Skeletal muscle cell (primary cell): ENCODE data around the gene GRK3.

Experiments
- DNase-seq: peaks from one replicate; pipeline ENCODE4 v3.0.0-alpha.2; 2010; ENCODE audit warnings: low read depth
- H3K4me3 ChIP-seq: 2 replicates; pipeline ENCODE4 v1.5.1; 2011; ENCODE audit warnings: low read depth, mild to moderate bottlenecking, control low read depth, low read length, moderate library complexity

Gene GRK3

DNA sequence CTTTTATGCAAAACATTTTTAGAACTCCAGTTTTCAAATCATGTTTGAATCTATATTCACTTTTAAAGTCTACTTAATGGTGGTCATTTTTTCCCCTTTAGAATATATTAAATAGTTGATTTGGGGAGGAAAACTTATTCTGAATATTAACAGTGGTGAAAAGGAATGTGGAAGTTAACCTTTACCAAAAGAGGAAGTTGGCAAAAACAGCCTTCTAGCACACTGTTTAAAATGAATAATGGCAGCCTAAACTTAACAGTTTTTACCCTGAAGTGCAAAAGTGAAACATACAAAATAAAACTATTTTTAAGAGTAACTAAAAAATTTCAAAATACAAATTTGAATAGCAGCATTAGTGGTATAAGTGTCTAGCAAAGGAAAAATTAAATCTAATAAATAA is 86.4 kb downstream of the GRK3 start:
- no peak for DNase-seq
- no peak overlapping the region for H3K4me3 ChIP-seq

DNA sequence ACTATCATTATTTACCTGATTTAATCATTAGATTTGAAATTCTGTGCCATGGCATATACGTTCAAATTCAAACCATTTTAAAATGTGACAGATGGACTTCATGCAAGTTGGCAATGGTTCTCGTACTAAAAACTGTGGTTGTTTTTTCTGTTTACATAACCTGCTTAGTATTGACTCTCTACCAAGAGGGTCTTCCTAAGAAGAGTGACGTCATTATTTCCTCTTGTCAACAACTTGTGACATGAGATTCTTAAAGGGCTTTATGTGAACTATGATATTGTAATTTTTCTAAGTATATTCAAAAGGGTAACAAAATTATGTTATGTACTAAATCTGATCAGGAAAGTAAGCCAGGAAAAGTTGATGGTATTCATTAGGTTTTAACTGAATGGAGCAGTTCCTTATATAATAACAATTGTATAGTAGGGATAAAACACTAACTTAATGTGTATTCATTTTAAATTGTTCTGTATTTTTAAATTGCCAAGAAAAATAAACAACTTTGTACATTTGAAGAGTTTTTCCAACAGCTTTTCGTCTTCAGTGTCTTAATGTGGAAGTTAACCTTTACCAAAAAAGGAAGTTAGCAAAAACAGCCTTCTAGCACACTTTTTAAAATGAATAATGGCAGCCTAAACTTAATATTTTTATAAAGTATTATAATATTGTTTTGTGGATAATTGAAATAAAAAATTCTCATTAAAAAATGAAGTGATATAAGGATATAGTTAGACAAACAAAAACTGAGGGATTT is 87.0 kb downstream of the GRK3 start:
- no peak for DNase-seq
- H3K4me3 ChIP-seq: no peak overlapping the region

DNA sequence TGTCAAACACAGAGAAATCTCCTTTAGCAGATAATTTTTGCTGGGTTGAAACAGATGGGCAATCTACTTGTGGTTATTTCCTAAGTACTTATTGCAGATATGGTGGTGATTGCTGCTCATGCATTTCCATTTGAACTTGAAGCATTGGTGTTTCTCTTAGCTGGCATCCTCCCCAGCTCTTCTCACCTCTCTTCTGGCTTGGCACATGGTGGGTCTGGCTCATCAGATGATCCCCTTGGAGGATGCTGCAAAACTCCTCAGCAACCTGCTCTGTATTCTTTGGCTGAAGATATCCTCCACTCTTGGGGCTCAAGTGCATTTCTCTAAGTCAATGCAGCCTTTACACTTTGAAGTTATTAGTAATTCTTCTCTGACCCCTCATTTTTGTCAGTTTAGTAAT is 90.2 kb downstream of the GRK3 start:
- DNase-seq: no peak
- H3K4me3 ChIP-seq: no peak overlapping the region

DNA sequence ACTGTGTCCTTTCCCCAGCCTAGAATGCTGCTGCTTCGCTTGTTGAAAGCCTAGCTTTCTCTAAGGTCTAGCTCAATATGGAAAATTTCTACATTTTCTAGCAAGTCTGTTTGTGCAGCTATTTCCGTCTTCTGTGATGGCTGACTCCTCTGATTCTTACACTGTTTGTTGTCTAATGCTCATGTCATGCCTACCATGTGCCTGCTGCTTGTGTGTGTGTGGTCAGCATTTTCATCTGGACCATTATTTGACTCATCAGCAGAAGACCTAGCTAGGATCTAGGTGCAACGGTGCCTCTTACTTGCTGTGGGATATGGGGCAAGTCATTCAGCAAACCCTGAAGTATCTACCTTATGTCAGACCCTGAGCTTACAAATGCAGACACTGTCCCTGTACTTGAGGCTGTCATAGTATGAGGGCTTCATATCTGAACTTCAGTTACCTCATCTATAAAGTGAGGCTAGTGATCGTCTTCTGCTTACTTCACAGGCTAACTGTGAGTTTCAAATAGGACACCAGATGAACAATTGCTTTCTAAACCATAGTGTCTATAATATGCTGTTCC is 91.0 kb downstream of the GRK3 start:
- no peak overlapping the region for H3K4me3 ChIP-seq
- DNase-seq: no peak

DNA sequence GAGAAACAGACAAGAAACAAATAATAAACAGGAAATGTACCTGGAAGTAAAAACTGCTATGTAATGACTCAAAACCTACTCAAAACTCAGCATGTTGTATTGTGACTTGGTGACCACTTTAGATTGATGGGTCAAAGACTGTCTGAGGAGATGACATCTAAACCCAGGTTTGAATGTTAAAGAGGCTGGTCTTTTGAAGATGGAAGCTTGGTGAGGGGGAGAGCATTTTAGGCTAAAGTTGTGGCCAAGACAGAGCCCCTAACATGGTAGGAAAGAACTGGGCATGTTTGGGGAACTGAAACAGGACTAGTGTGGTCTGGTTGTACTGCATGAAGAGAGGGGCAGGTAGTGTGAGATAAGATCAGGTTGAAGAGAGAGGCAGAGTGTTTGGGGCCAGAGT is 92.2 kb downstream of the GRK3 start:
- H3K4me3 ChIP-seq: no peak overlapping the region
- no peak for DNase-seq

DNA sequence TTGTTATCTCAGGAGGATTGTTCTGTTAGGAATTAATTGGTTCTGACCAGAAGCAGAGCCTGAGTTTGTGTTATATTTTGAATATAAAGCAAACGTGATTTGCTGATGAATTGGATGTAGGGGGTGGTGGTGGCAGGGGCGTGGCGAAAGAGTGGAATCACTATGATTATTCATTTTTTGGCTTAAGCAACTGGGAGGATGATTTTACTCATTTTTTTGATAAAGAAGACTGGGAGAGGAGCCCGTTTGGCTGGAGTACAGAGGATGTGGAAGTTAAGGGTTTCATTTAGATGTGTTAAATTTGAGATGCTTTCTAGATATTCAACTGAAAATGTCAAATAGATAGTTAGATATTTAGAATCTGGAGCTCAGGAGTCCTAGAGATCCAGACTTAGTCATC is 94.2 kb downstream of the GRK3 start:
- H3K4me3 ChIP-seq: no peak overlapping the region
- DNase-seq: no peak

DNA sequence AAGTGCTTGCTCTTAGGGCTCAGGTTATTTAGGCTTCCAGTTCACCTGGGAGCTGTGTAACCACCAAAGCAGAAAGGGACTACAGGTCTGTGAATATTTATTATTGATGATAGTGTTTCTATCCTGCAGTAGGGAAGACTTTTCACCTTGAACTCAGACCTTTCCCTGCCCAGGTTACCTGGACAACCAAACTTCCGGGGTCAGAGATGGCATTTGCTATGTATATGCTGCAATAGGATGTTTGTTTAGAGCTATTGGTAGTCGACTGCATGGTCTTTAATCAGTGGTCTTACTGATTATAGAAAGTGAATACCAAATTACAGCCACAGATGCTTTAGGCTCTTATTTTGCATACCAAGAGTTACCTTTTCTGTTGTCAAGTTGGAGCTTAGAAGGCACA is 94.9 kb downstream of the GRK3 start:
- DNase-seq: no peak
- H3K4me3 ChIP-seq: no peak overlapping the region

DNA sequence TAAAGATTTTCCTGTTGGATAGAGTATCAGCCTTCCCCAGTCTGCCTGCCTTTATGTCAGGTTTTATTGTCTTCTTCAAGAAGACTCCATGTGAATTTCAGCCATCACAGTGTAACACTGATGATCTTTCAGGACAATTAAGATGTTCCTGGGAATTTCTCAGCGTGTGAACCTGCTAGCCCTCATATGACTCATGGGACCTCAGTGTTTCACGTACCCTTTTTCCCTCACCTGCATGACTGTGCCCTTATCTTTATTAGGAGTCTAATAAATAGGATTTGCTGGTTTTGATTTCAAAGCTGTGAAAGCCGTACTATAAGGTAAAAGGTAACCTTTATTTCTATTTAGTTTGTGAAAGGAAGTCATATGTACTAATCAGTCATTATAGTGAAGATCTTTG is 95.9 kb downstream of the GRK3 start:
- H3K4me3 ChIP-seq: no peak overlapping the region
- DNase-seq: no peak

DNA sequence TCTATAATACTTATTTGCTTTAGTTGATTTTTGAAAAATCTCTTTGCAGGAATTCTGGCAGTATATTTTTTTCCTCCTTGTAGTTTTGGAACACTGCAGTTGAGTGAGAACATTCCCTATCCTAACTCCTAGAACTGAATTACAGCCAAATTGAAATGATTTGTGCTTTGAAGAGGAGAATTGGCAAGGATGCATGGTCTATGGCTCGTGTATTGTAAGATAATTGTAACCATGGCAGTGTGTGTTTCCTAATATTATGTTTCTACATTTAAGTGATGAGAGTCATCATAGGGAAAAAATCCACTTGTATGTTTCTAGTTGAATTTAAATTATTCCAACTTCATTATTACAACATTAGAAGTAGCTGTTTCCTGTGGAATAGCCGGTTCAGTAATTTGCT is 96.6 kb downstream of the GRK3 start:
- H3K4me3 ChIP-seq: no peak overlapping the region
- DNase-seq: no peak

DNA sequence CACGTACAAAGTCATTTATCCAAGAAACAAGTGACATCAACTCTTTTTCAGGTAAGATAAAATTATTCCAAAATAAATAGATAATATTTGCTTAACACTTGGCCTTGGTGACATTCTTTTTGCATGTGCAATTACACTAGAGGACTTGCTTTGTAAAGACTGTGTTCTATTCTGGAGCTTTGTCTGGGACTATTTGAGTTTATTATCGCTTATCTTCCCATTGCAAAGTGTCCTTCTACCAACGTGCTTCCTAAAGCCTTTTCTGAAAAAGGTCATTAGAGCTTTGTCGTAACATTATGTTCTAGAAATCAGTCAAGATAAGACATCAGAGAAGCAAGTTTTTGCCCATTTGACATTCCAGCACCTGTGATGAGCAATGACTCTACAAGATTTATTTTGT is 99.2 kb downstream of the GRK3 start:
- H3K4me3 ChIP-seq: no peak overlapping the region
- DNase-seq: no peak

DNA sequence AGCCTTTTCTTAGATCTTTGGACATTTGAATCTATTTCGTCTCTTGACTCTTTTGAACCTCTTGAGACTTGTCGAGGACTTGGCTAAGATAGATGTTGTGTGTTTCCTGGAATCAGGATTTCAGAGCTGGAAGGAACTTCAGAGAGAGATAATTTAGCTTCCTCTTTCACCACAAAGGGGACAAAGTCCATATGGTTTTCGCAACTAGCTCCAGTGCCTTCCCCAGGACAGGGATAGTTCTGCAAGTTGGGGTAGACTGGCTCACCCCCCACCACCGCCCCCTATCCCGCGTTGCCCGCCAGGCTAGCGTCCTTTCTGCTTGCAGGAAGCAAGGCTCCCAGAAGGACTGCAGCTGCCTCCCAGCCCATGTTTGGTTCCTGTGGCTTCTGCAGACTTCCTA is 101.8 kb downstream of the GRK3 start:
- DNase-seq: peak; percentile 18
- no peak overlapping the region for H3K4me3 ChIP-seq

DNA sequence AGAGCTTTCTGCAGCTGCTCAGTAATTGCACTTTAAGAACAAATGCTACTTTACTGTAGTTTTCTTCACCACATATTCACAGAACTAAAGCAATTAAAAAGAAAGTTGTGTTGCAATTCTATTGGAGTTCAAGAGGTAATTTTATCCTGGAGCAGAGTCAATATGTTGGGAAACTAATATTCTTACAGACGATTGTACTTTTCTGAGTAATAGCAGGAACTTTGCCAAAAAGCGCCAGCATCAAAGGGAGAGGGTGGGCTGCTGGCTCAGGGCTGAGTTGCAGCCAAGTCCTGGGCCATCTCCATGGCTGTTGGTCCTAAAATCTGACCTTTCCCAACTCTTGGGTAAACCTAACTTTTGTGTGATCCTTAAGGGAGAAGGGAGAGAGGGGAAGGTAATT is 104.0 kb downstream of the GRK3 start:
- peak; percentile 49 for DNase-seq
- H3K4me3 ChIP-seq: no peak overlapping the region

DNA sequence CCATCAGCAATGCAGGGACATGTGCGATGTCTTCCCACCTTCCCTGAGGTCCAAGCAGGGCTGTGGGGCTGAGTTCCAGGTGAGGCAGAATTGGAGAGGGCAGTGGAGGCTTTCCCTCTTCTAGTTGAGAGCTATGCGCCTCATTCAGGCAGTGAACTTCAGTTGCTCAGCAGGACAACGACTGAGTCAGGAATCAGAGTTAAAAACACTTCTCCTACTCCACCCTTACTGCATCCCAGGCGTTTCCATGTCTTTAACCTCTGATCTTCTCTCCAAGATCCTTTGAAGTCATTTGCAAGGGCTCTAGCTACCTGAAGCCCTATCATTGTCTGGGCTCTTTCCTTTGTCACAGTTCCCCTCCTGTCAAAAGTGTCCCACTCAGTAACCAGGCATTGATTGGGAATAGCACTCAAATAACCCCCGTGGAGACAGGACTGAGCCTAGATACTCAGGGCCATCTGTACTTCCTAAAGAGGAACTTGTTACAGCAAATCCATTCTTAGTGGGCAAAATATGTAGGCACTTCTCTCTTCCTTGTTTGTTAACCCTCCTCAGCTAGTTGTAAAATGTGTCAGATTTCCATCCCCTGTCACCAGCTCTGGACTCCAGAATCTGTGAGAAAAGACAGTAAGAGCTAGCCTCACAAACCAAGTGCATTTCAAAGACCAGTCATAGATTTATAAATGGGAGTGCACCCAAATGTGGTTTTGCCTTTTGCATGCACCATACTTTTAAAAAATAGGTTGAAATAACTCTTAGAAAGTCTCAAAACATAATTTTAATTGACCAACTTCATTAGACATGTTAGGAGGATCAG is 105.0 kb downstream of the GRK3 start:
- no peak overlapping the region for H3K4me3 ChIP-seq
- no peak for DNase-seq

DNA sequence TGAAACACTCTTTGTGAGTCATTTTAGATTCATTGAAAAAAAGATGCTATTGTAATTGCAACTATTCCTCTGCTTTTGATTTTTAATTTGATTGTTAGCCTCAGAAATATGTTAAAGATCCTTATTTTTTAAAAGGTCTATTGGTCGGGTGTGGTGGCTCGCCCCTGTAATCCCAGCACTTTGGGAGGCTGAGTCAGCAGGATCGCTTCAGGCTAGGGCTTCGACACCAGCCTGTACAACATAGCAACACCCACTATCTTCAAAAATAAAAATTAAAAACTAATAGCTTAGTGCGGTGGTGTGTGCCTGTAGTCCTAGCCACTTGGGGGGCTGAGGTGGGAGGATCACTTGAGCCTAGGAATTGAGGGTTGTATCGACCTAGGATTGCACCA is 105.6 kb downstream of the GRK3 start:
- H3K4me3 ChIP-seq: no peak overlapping the region
- DNase-seq: no peak

DNA sequence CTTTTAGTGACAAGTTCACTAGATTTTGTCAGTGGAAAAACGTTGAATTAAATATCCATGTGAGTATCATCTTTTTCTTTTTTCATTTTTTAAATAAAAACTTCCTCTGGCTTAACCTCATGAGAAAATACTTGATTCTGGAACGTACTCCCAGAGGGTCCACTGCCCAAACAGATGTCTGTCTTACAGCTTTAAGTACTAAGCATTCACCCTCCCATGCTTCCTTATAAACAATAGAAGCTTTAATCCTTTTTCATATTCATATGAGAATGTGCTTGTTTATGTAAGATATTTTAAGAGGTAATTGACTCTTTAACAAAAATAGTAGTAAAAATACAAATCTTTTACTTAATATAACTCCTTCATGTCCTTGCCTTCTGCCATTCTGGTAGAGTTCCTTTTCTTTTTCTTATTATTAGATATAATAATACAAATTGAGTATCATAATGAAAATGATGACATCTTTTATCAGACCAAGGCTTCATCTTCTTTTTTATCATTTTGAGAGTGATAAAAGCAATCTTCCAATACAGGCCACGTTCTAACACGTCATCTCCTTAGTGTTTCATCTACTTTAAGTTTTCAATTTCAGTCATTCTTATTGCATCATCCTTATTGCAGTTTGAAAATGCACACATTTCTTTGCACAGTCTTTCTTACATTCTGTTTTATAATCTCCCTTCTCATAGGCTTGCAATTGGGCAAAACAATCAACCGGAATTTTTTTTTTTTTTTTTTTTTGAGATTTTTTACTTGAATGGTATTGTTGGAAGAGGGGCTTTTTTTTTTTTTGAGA is 108.0 kb downstream of the GRK3 start:
- DNase-seq: no peak

DNA sequence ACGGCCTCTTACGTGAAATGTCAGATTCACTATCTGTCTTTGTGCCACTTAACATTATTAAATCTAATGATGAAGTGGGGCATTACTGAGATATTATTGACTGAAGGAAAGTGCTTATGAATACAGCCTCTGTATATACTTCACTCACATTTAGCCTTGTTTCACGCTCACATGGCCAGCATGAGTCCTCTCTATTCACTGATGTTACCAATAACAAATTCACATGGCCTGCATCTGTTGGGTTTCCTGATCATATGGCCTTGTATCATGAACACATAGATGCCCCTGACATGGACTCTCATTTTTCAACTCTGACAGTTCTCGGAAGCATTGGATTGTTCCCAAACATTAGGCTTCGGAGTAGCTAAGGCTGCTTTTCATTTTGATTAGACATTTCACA is 109.2 kb downstream of the GRK3 start:
- H3K4me3 ChIP-seq: no peak overlapping the region
- DNase-seq: no peak

More for the DNA sequence above, 108.0 kb downstream of the GRK3 start:
- no peak overlapping the region for H3K4me3 ChIP-seq

DNA sequence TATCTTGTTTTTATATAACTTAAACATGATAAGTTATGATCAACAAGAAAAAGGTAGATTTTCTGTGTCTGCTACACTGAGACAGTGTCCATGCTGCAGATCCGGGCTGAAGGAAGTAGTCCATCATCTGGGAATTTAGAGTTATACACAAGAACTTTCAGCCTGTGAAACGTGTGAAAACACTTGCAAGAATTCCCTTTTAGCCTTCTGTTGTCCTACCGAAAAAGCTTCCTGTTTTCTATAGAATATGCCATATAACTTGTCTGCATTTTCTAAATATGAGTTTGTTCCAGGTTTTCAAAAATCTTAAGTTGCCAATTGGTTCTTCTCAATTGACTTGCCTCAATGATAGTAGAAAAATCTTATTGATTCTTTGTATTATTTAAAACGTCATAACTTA is 113.2 kb downstream of the GRK3 start:
- H3K4me3 ChIP-seq: no peak overlapping the region
- DNase-seq: no peak

DNA sequence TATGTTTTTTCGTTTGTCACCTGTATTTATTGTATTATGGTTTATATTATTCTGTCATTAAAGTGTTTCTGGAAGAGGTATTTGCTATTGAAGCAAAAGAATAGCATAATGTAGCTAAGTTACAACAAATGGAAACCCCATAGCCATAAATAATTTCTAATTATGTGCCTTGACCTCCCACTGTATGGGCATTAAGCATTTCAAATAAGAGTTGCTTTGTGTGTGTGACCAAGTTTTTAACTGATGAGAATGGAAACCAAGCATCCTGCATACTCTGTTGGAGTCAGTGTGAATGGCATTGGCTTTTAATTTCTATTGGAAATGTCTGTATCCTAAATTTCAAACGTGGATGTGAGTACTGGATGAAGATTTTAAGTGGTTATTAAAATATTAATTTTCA is 115.6 kb downstream of the GRK3 start:
- no peak for DNase-seq
- no peak overlapping the region for H3K4me3 ChIP-seq

DNA sequence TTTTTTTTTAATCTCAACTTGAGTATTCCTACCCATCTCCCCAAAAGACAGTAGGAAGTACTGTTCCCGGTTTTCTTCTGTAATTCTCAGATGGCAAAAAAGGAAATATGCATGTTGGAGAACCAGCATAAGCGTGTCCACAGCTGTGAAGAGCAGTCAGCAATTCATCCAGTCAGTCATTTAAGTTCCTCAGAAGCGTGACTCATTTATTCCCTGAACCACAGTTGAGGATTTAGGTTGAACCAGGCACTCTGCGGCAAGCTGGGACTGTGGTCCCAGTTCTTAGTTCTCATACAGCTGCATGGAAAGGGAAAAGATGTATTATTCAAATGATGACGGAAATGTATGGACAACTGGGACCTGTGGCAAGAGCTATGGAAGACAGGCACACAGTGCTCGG is 116.5 kb downstream of the GRK3 start:
- peak; percentile 47 for DNase-seq
- no peak overlapping the region for H3K4me3 ChIP-seq

DNA sequence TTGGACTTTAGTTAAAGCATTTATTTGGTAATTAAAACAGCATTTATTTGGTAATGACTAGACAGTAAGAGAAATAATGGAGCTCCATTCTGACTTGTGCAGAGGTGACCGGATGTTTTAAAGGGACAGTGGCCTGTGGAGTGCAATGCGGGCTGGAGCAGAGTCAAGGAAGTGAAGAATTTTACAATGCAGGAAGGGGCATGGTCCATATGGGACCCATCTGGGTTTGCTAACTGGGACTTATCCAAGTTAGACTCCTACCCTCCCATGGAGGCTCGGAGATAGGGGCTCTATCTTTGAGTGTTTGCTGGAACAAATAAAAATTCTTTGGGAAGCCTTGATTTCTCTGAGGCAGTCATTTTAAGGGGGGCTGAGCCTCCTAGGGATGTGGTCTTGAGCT is 117.6 kb downstream of the GRK3 start:
- no peak for DNase-seq
- H3K4me3 ChIP-seq: no peak overlapping the region
